ENCODE results near the gene GLA. TPM values are rescaled to one million over a fixed set of nuclear protein-coding genes. Genes with fewer than 3 reads are reported as not detected.

Gene GLA
- total RNA-seq, 6 experiments from 2014 or later, result 40.3 to 65.8 (median 45.0) TPM

DNA sequence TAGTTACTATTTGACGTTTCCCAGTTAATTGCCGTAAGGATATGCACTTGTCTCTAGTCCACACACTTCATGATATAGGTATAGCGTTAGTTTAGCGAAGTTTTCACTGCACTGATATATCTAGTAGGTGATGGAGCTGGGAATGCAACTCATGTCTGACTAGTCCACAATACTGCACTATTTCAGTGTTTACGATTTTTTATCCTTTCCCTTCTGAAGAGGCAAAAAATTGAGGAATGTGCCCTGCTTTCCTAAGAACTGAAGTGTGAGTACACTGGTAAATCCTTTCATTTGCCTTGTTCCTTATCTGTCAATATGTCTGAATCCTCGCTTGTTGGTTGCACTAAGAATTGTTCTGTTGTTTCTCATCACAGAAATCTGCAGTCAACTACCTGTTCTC lies 15.9 kb downstream of the GLA start:
- Mint-ChIP-seq H3K4me3 (peak overlapping the region; percentile 96), H3K27ac (peak overlapping the region; percentile 96), H3K9me3 (no peaks in the 10 kb centered on the region; the same call in 1 of the 2 replicates), H3K36me3 (ENCODE audit: low read depth) (peaks cover 32% of the 10 kb centered on the region), H3K27me3 (ENCODE audit: insufficient read depth) (peaks cover 2% of the 10 kb centered on the region; the same call in 1 of the 2 replicates), H3K4me1 (ENCODE audit: low read depth) (peaks cover 28% of the 10 kb centered on the region)
- no peak for DNase-seq
- TF ChIP-seq, protein P1, sequence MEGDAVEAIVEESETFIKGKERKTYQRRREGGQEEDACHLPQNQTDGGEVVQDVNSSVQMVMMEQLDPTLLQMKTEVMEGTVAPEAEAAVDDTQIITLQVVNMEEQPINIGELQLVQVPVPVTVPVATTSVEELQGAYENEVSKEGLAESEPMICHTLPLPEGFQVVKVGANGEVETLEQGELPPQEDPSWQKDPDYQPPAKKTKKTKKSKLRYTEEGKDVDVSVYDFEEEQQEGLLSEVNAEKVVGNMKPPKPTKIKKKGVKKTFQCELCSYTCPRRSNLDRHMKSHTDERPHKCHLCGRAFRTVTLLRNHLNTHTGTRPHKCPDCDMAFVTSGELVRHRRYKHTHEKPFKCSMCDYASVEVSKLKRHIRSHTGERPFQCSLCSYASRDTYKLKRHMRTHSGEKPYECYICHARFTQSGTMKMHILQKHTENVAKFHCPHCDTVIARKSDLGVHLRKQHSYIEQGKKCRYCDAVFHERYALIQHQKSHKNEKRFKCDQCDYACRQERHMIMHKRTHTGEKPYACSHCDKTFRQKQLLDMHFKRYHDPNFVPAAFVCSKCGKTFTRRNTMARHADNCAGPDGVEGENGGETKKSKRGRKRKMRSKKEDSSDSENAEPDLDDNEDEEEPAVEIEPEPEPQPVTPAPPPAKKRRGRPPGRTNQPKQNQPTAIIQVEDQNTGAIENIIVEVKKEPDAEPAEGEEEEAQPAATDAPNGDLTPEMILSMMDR (IDR thresholded peaks at IDR 0.05), result no peak

GRCh38 chrX:101390664-101391525 lies 16.8 kb downstream of the GLA start, which contains the start of gene RPL36A:
TSS of gene RPL36A (plus strand) at chrX:101391011. CDS start at chrX:101391044, 33 bp downstream.
- Mint-ChIP-seq H3K4me1 (ENCODE audit: low read depth) (peaks cover 28% of the 10 kb centered on the region), H3K4me3 (peak within 1 kb of the TSS; percentile 96), H3K9me3 (no peaks in the 10 kb centered on the region; the same call in 1 of the 2 replicates), H3K27ac (peak within 1 kb of the TSS; percentile 96), H3K27me3 (ENCODE audit: insufficient read depth) (peaks cover 8% of the 10 kb centered on the region), H3K36me3 (ENCODE audit: low read depth) (peaks cover 32% of the 10 kb centered on the region)
- TF ChIP-seq, protein P1 (IDR thresholded peaks at IDR 0.05), result peak; percentile 77
- DNase-seq, result peak; percentile 83

GRCh38 chrX:101388604-101389003 lies 19.1 kb downstream of the GLA start:
- peaks cover 23% of the 10 kb centered on the region for H3K4me1 Mint-ChIP-seq (ENCODE audit: low read depth)
- H3K9me3 Mint-ChIP-seq, result no peaks in the 10 kb centered on the region; the same call in 1 of the 2 replicates
- H3K4me3 Mint-ChIP-seq, result no peak overlapping the region
- DNase-seq, result no peak
- peaks cover 14% of the 10 kb centered on the region for H3K27me3 Mint-ChIP-seq (ENCODE audit: insufficient read depth)
- peaks cover 28% of the 10 kb centered on the region for H3K36me3 Mint-ChIP-seq (ENCODE audit: low read depth)
- TF ChIP-seq, protein P1 (IDR thresholded peaks at IDR 0.05), result no peak
- H3K27ac Mint-ChIP-seq, result no peak overlapping the region

GRCh38 chrX:101386542-101386885 lies 21.2 kb downstream of the GLA start:
- no peak overlapping the region for H3K27ac Mint-ChIP-seq
- peaks cover 14% of the 10 kb centered on the region for H3K27me3 Mint-ChIP-seq (ENCODE audit: insufficient read depth)
- H3K4me1 Mint-ChIP-seq (ENCODE audit: low read depth), result peaks cover 4% of the 10 kb centered on the region; the same call in 1 of the 2 replicates
- TF ChIP-seq, protein P1 (IDR thresholded peaks at IDR 0.05), result no peak
- H3K4me3 Mint-ChIP-seq, result no peak overlapping the region
- no peaks in the 10 kb centered on the region; the same call in 1 of the 2 replicates for H3K9me3 Mint-ChIP-seq
- H3K36me3 Mint-ChIP-seq (ENCODE audit: low read depth), result peaks cover 7% of the 10 kb centered on the region
- no peak for DNase-seq

DNA sequence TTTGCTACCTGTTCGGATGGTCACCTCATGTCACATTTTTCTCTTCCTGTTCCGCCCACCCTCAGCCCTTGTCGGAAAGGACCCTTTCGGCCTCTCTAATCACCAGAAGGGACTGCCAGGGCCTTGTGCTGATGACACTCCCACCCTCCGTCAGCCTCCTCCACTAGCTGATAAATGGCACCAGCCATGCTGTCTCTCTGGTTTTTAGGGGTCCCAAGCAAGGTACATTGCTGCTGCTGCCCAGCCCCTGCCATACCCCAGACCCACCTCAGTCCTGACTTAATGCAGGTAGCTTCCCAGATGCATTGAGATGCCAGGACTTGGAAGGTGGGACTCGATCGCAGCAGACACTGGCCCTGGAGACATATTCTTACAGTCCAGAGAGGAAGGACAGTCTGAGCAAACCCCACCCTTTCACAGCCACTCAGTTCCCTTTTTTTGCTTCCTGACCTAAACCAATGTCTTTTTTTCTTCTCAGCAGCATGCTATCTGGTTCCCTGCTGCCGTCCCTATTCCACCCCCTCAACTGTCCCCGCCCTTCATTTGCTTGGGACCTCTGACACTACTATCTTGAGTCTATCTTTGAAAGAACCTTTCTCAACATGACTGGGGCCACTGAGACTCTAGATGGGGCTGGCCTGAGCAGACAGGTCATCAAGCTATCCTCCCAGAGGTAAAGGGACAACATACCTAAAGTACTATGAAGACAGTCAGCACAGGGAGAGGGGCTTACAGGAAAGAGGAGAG lies 21.8 kb downstream of the GLA start, which contains the start of gene BTK:
BTK (minus strand) TSS at position 397 of the 747 bp plus-strand sequence. CDS start 10,907 bp downstream, outside the sequence.
- TF ChIP-seq, protein P1 (IDR thresholded peaks at IDR 0.05), result no peak
- Mint-ChIP-seq H3K36me3 (ENCODE audit: low read depth) (peaks cover 1% of the 10 kb centered on the region; the same call in 1 of the 2 replicates), H3K27ac (no peak within 1 kb of the TSS), H3K27me3 (ENCODE audit: insufficient read depth) (peaks cover 14% of the 10 kb centered on the region), H3K4me1 (ENCODE audit: low read depth) (peaks cover 4% of the 10 kb centered on the region; the same call in 1 of the 2 replicates), H3K4me3 (no peak within 1 kb of the TSS), H3K9me3 (no peaks in the 10 kb centered on the region; the same call in 1 of the 2 replicates)
- DNase-seq, result no peak

All from HFFc6 (cell line).